Activated naive CD8-positive, alpha-beta T cell (primary cell): ENCODE data around the gene TMEM151A.
"Not testable (repeated sequence)": the region's sequence is repeated elsewhere in the genome, so short reads cannot be mapped to it uniquely, and the experiment has no call there.

ENCODE experiments used
- H3K27ac Mint-ChIP-seq: one replicate; pipeline ENCODE4 v1.8.0; 2021; ENCODE audit warnings: mixed read lengths
- H3K27me3 Mint-ChIP-seq: one replicate; pipeline ENCODE4 v1.8.0; 2021; ENCODE audit warnings: mixed read lengths
- H3K36me3 Mint-ChIP-seq: one replicate; pipeline ENCODE4 v1.8.0; 2021; ENCODE audit warnings: mixed read lengths
- H3K4me1 Mint-ChIP-seq: one replicate; pipeline ENCODE4 v1.8.0; 2021; ENCODE audit warnings: low read depth, mixed read lengths
- H3K4me3 Mint-ChIP-seq: one replicate; pipeline ENCODE4 v1.8.0; 2021; ENCODE audit warnings: mild to moderate bottlenecking, mixed read lengths
- H3K9me3 Mint-ChIP-seq: one replicate; pipeline ENCODE4 v1.8.0; 2021; ENCODE audit warnings: low read depth, mixed read lengths

The TMEM151A gene

GRCh38 chr11:66294626-66295620 lies 3.2 kb downstream of the TMEM151A start:
- Mint-ChIP-seq H3K27me3 (peaks cover 12% of the 10 kb centered on the region), H3K4me1 (peaks cover 18% of the 10 kb centered on the region), H3K36me3 (peaks cover 4% of the 10 kb centered on the region), H3K4me3 (no peak overlapping the region), H3K27ac (no peak overlapping the region), H3K9me3 (no peaks in the 10 kb centered on the region)

GRCh38 chr11:66297610-66298009 lies 5.9 kb downstream of the TMEM151A start:
- Mint-ChIP-seq H3K4me1 (peaks cover 4% of the 10 kb centered on the region), H3K27me3 (peaks cover 9% of the 10 kb centered on the region), H3K4me3 (no peak overlapping the region), H3K36me3 (peaks cover 4% of the 10 kb centered on the region), H3K9me3 (no peaks in the 10 kb centered on the region), H3K27ac (no peak overlapping the region)

GRCh38 chr11:66299186-66299585 lies 7.5 kb downstream of the TMEM151A start:
- Mint-ChIP-seq H3K4me3 (no peak overlapping the region), H3K36me3 (no peaks in the 10 kb centered on the region), H3K9me3 (no peaks in the 10 kb centered on the region), H3K27me3 (no peaks in the 10 kb centered on the region), H3K27ac (no peak overlapping the region), H3K4me1 (no peaks in the 10 kb centered on the region)

- Mint-ChIP-seq H3K36me3 (no peaks in the 10 kb centered on the region), H3K27ac (no peak overlapping the region), H3K4me3 (no peak overlapping the region), H3K27me3 (peaks cover under 1% of the 10 kb centered on the region), H3K4me1 (no peaks in the 10 kb centered on the region), H3K9me3 (no peaks in the 10 kb centered on the region)
Observed at GRCh38 chr11:66302656-66303055, 11.0 kb downstream of the TMEM151A start.

- peaks cover 16% of the 10 kb centered on the region for H3K4me1 Mint-ChIP-seq
- no peaks in the 10 kb centered on the region for H3K36me3 Mint-ChIP-seq
- H3K9me3 Mint-ChIP-seq: no peaks in the 10 kb centered on the region
- no peak overlapping the region for H3K27ac Mint-ChIP-seq
- H3K4me3 Mint-ChIP-seq: no peak overlapping the region
- H3K27me3 Mint-ChIP-seq: peaks cover 1% of the 10 kb centered on the region
Observed at GRCh38 chr11:66309475-66309874, 17.8 kb downstream of the TMEM151A start.

- no peak overlapping the region for H3K4me3 Mint-ChIP-seq
- no peaks in the 10 kb centered on the region for H3K36me3 Mint-ChIP-seq
- no peak overlapping the region for H3K27ac Mint-ChIP-seq
- H3K9me3 Mint-ChIP-seq: no peaks in the 10 kb centered on the region
- peaks cover 1% of the 10 kb centered on the region for H3K27me3 Mint-ChIP-seq
- H3K4me1 Mint-ChIP-seq: peaks cover 23% of the 10 kb centered on the region
Observed at GRCh38 chr11:66310324-66310723, 18.6 kb downstream of the TMEM151A start.

GRCh38 chr11:66310803-66311440 lies 19.2 kb downstream of the TMEM151A start:
- H3K27me3 Mint-ChIP-seq, H3K9me3 Mint-ChIP-seq, H3K4me3 Mint-ChIP-seq, H3K36me3 Mint-ChIP-seq, H3K27ac Mint-ChIP-seq: not testable (repeated sequence)
- peaks cover 29% of the 10 kb centered on the region for H3K4me1 Mint-ChIP-seq

GRCh38 chr11:66311470-66311964 lies 19.8 kb downstream of the TMEM151A start:
- H3K27me3 Mint-ChIP-seq: peaks cover 1% of the 10 kb centered on the region
- H3K4me3 Mint-ChIP-seq: peak overlapping the region; percentile 95
- peaks cover 2% of the 10 kb centered on the region for H3K36me3 Mint-ChIP-seq
- H3K9me3 Mint-ChIP-seq: no peaks in the 10 kb centered on the region
- H3K4me1 Mint-ChIP-seq: peaks cover 33% of the 10 kb centered on the region
- H3K27ac Mint-ChIP-seq: peak overlapping the region; percentile 98

GRCh38 chr11:66311965-66312548 lies 20.4 kb downstream of the TMEM151A start:
- Mint-ChIP-seq H3K27ac (peak overlapping the region; percentile 98), H3K27me3 (peaks cover 1% of the 10 kb centered on the region), H3K9me3 (no peaks in the 10 kb centered on the region), H3K4me1 (peaks cover 33% of the 10 kb centered on the region), H3K4me3 (peak overlapping the region; percentile 95), H3K36me3 (peaks cover 2% of the 10 kb centered on the region)

- Mint-ChIP-seq H3K36me3 (peaks cover 2% of the 10 kb centered on the region), H3K4me1 (peaks cover 38% of the 10 kb centered on the region)
Observed at GRCh38 chr11:66312549-66313320, 21.0 kb downstream of the TMEM151A start.

GRCh38 chr11:66313321-66314185 lies 21.9 kb downstream of the TMEM151A start:
- H3K9me3 Mint-ChIP-seq: no peaks in the 10 kb centered on the region
- H3K27me3 Mint-ChIP-seq: no peaks in the 10 kb centered on the region
- H3K4me1 Mint-ChIP-seq: peaks cover 46% of the 10 kb centered on the region
- H3K4me3 Mint-ChIP-seq: peak overlapping the region; percentile 95
- peak overlapping the region; percentile 98 for H3K27ac Mint-ChIP-seq
- peaks cover 2% of the 10 kb centered on the region for H3K36me3 Mint-ChIP-seq

More at GRCh38 chr11:66312549-66313320, 21.0 kb downstream of the TMEM151A start:
- Mint-ChIP-seq H3K27ac (peak overlapping the region; percentile 98), H3K27me3 (no peaks in the 10 kb centered on the region), H3K4me3 (peak overlapping the region; percentile 95), H3K9me3 (no peaks in the 10 kb centered on the region)

GRCh38 chr11:66314186-66314501 lies 22.4 kb downstream of the TMEM151A start:
- H3K36me3 Mint-ChIP-seq: peaks cover 2% of the 10 kb centered on the region
- no peaks in the 10 kb centered on the region for H3K27me3 Mint-ChIP-seq
- H3K4me1 Mint-ChIP-seq: peaks cover 51% of the 10 kb centered on the region
- peak overlapping the region; percentile 91 for H3K27ac Mint-ChIP-seq
- H3K9me3 Mint-ChIP-seq: no peaks in the 10 kb centered on the region
- H3K4me3 Mint-ChIP-seq: peak overlapping the region; percentile 86

GRCh38 chr11:66314561-66315497 lies 23.1 kb downstream of the TMEM151A start:
- Mint-ChIP-seq H3K4me1 (peaks cover 57% of the 10 kb centered on the region), H3K27ac (peak overlapping the region; percentile 93), H3K36me3 (peaks cover 2% of the 10 kb centered on the region), H3K27me3 (no peaks in the 10 kb centered on the region), H3K9me3 (no peaks in the 10 kb centered on the region), H3K4me3 (peak overlapping the region; percentile 86)
